Panc1 (cell line): ENCODE data around the gene KIAA0232. TPM values are rescaled to one million over a fixed set of nuclear protein-coding genes. Genes with fewer than 3 reads are reported as not detected.
A peak's percentile ranks its signal among the peaks of the same experiment; 100 is the strongest.

Experiments used
- ATAC-seq: fragments of 200-7000 bp; cut with Tn5 transposase; 2 replicates; pipeline ENCODE4 v1.9.1; 2020; ENCODE audit warnings: mild to moderate bottlenecking, moderate library complexity
- BruUV-seq: library from RNA; stranded (reverse); fragments of 400-500 nt; replicated peaks from 2 replicates; lab custom pipeline; 2021; lab: Mats Ljungman, UMichigan
- CTCF ChIA-PET: fragments of 300-600 bp; sonication (Branson Sonifier 250); formaldehyde crosslinking; loops from one replicate; lab custom pipeline; 2022; ENCODE audit warnings: antibody characterized with exemption; lab: Charles Lee
- POLR2A ChIA-PET: fragments of 300-600 bp; sonication (Branson Sonifier 250); formaldehyde crosslinking; loops from one replicate; lab custom pipeline; 2022; ENCODE audit warnings: antibody characterized with exemption; lab: Charles Lee
- DNase-seq: peaks from one replicate; pipeline ENCODE4 v3.0.0-alpha.2; 2010; ENCODE audit warnings: low read depth, low spot score
- H3K27ac ChIP-seq: 2 replicates; pipeline ENCODE4 v1.5.1; 2011; ENCODE audit warnings: mild to moderate bottlenecking, low read length, inconsistent platforms
- H3K27me3 ChIP-seq: fragments of 200-500 bp; sonication (Bioruptor generic); 2 replicates; pipeline ENCODE4 v1.6.0; 2014; ENCODE audit warnings: low read length, inconsistent platforms; ENCODE audit not compliant: control insufficient read depth, insufficient read depth
- H3K36me3 ChIP-seq: fragments of 200-500 bp; sonication (Bioruptor generic); 2 replicates; pipeline ENCODE4 v1.5.1; 2014; ENCODE audit warnings: inconsistent platforms, mild to moderate bottlenecking, low read length, moderate library complexity; ENCODE audit not compliant: control insufficient read depth, insufficient read depth
- H3K4me1 ChIP-seq: 2 replicates; pipeline ENCODE4 v1.5.1; 2011; ENCODE audit warnings: inconsistent platforms, mild to moderate bottlenecking, low read length, moderate library complexity; ENCODE audit not compliant: control insufficient read depth, insufficient read depth
- H3K4me3 ChIP-seq, 2 experiments: 2 replicates each; pipeline ENCODE4 v1.5.1; 2011 to 2012; ENCODE audit warnings: low read depth in 2 of 2, low read length in 2 of 2, mild to moderate bottlenecking in 2 of 2, inconsistent platforms in 1 of 2, moderate library complexity in 1 of 2
- H3K9me3 ChIP-seq: fragments of 200-500 bp; sonication (Bioruptor generic); 2 replicates; pipeline ENCODE4 v1.5.1; 2014; ENCODE audit warnings: low read depth, mild to moderate bottlenecking, inconsistent platforms, low read length, moderate library complexity; ENCODE audit not compliant: control insufficient read depth, insufficient read depth
- CTCF ChIP-seq: fragments of 450-650 bp; IDR thresholded peaks from 2 replicates; pipeline ENCODE4 v1.5.1; 2017; ENCODE audit warnings: mild to moderate bottlenecking
- POLR2AphosphoS5 ChIP-seq: IDR thresholded peaks from 2 replicates; pipeline ENCODE4 v1.6.1; 2012; ENCODE audit warnings: mild to moderate bottlenecking, low read depth, low read length, moderate library complexity
- REST ChIP-seq, 2 experiments: IDR thresholded peaks; 2 replicates each; pipeline ENCODE4 v1.6.1; 2011 to 2012; ENCODE audit warnings: low read depth in 2 of 2, control low read depth in 1 of 2, low read length in 1 of 2, mild to moderate bottlenecking in 1 of 2, moderate library complexity in 1 of 2; ENCODE audit not compliant: insufficient read depth in 1 of 2
- SIN3A ChIP-seq: IDR thresholded peaks from 2 replicates; pipeline ENCODE4 v1.6.1; 2012; ENCODE audit warnings: low read depth, mild to moderate bottlenecking, low read length, moderate library complexity, borderline replicate concordance; ENCODE audit not compliant: insufficient read depth
- TCF7L2 ChIP-seq: IDR thresholded peaks from 2 replicates; pipeline ENCODE4 v1.6.1; 2011; ENCODE audit warnings: mild to moderate bottlenecking, low read depth, low read length, inconsistent platforms
- in situ Hi-C: cut with HindIII; loops from 2 replicates; pipeline ENCODE4 v1.10.0; 2016; ENCODE audit warnings: low sequenced_read_pairs, low pct_unique_long_range_greater_than_20kb
- intact Hi-C: fragments of 100-400 bp; cut with micrococcal nuclease; formaldehyde crosslinking; loops from one replicate; pipeline ENCODE4 v1.10.0; 2022; ENCODE audit not compliant: unreplicated experiment
- total RNA-seq: library from RNA; stranded (reverse); gene quantifications from one replicate; pipeline ENCODE4 v1.2.1, GENCODE V29; 2021; ENCODE audit not compliant: unreplicated experiment

The KIAA0232 gene
- total RNA-seq, 1 experiment from 2014 or later = 20.2 TPM

- Histone ChIP-seq H3K9me3 (no peaks in the 10 kb centered on the region), H3K36me3 (no peaks in the 10 kb centered on the region), H3K4me3 (no peak overlapping the region), H3K27me3 (no peaks in the 10 kb centered on the region), H3K4me1 (peaks cover 2% of the 10 kb centered on the region; the same call in 1 of the 2 replicates), H3K27ac (no peak overlapping the region)
- no peak for TF ChIP-seq POLR2AphosphoS5
- no peak for TF ChIP-seq TCF7L2
- no peak for TF ChIP-seq CTCF
- no peak for TF ChIP-seq SIN3A
- no peak for TF ChIP-seq REST (IDR thresholded peaks at IDR 0.05; ENCODE audit: insufficient read depth in 1 of 2, low read depth in 2 of 2, low read length in 1 of 2)
- no TSS peak for BruUV-seq
- in situ Hi-C loops (no loop called here), intact Hi-C loops (no loop called here)
- ATAC-seq (0 out of 2 replicates have a peak, but pooled peaks have one; percentile 18), DNase-seq (no peak)
- ChIA-PET POLR2A (no interaction called here), CTCF (no interaction called here)
Measured at GRCh38 chr4:6929339-6929811, 146.8 kb downstream of the KIAA0232 start.

- Histone ChIP-seq H3K9me3 (no peaks in the 10 kb centered on the region), H3K27me3 (no peaks in the 10 kb centered on the region), H3K4me3 (no peak overlapping the region), H3K4me1 (peaks cover 2% of the 10 kb centered on the region; the same call in 1 of the 2 replicates), H3K36me3 (no peaks in the 10 kb centered on the region), H3K27ac (no peak overlapping the region)
- ChIA-PET POLR2A (no interaction called here), CTCF (no interaction called here)
- in situ Hi-C loops (no loop called here), intact Hi-C loops (no loop called here)
- TF ChIP-seq SIN3A (no peak), CTCF (no peak), POLR2AphosphoS5 (no peak), TCF7L2 (no peak), REST (IDR thresholded peaks at IDR 0.05; ENCODE audit: insufficient read depth in 1 of 2, low read depth in 2 of 2, low read length in 1 of 2) (no peak)
- no peak for DNase-seq
- BruUV-seq = no TSS peak
- 0 out of 2 replicates have a peak, but pooled peaks have one; percentile 23 for ATAC-seq
Measured at GRCh38 chr4:6929812-6930464, 147.4 kb downstream of the KIAA0232 start.
